Subcutaneous abdominal adipose tissue (tissue), 5 donors: Measurements from ENCODE around the gene IGSF3.

Source experiments
- H3K27ac ChIP-seq: one replicate; pipeline ENCODE4 v1.7.0; 2013; ENCODE audit warnings: low read depth, mild to moderate bottlenecking, inconsistent platforms, low read length, moderate library complexity
- H3K27me3 ChIP-seq, 5 donors: one replicate each; pipeline ENCODE4 v1.7.0; 2013; ENCODE audit warnings: low read length in 5 of 5, inconsistent platforms in 1 of 5; ENCODE audit not compliant: control insufficient read depth in 5 of 5, insufficient read depth in 4 of 5
- H3K36me3 ChIP-seq, 5 donors: one replicate each; pipeline ENCODE4 v1.7.0; 2013; ENCODE audit warnings: low read length in 5 of 5; ENCODE audit not compliant: control insufficient read depth in 5 of 5, insufficient read depth in 5 of 5
- H3K4me1 ChIP-seq, 5 donors: one replicate each; pipeline ENCODE4 v1.7.0; 2013; ENCODE audit warnings: low read length in 5 of 5, mild to moderate bottlenecking in 3 of 5, moderate library complexity in 1 of 5; ENCODE audit not compliant: control insufficient read depth in 5 of 5, insufficient read depth in 5 of 5
- H3K4me3 ChIP-seq, 5 donors: one replicate each; pipeline ENCODE4 v1.7.0; 2013; ENCODE audit warnings: low read length in 5 of 5, low read depth in 1 of 5
- H3K9ac ChIP-seq, 5 donors: one replicate each; pipeline ENCODE4 v1.7.0; 2013; ENCODE audit warnings: low read length in 5 of 5, mild to moderate bottlenecking in 4 of 5, moderate library complexity in 3 of 5
- H3K9me3 ChIP-seq, 5 donors: one replicate each; pipeline ENCODE4 v1.7.0; 2013; ENCODE audit warnings: low read length in 5 of 5; ENCODE audit not compliant: control insufficient read depth in 5 of 5
- donor health status: healthy.
- donor health status: healthy.
- donor health status: healthy.
- donor health status: healthy.
- donor health status: healthy.

Gene IGSF3

GRCh38 chr1:116690396-116690848, 22.9 kb upstream of the IGSF3 start:
- Histone ChIP-seq H3K9ac (no peak overlapping the region), H3K36me3 (no peaks in the 10 kb centered on the region), H3K27me3 (peaks cover 0 to 3% (median 0%) of the 10 kb centered on the region in 5 donors), H3K4me1 (peaks cover 0 to 7% (median 0%) of the 10 kb centered on the region in 5 donors), H3K9me3 (no peaks in the 10 kb centered on the region), H3K27ac (no peak overlapping the region), H3K4me3 (no peak overlapping the region)

GRCh38 chr1:116686723-116687352, 19.3 kb upstream of the IGSF3 start:
- peaks cover 0 to 3% (median 0%) of the 10 kb centered on the region in 5 donors for H3K27me3 ChIP-seq
- no peak overlapping the region for H3K9ac ChIP-seq
- H3K9me3 ChIP-seq, result no peaks in the 10 kb centered on the region
- H3K4me1 ChIP-seq, result peaks cover 0 to 7% (median 0%) of the 10 kb centered on the region in 5 donors
- H3K4me3 ChIP-seq, result no peak overlapping the region
- H3K27ac ChIP-seq, result no peak overlapping the region
- H3K36me3 ChIP-seq, result no peaks in the 10 kb centered on the region

GRCh38 chr1:116686175-116686574, 18.6 kb upstream of the IGSF3 start:
- Histone ChIP-seq H3K9me3 (no peaks in the 10 kb centered on the region), H3K4me3 (no peak overlapping the region), H3K27me3 (no peaks in the 10 kb centered on the region), H3K27ac (no peak overlapping the region), H3K9ac (no peak overlapping the region), H3K4me1 (peaks cover 0 to 7% (median 0%) of the 10 kb centered on the region in 5 donors), H3K36me3 (no peaks in the 10 kb centered on the region)

- Histone ChIP-seq H3K27me3 (no peaks in the 10 kb centered on the region), H3K27ac (no peak overlapping the region)
These were observed 17.0 kb upstream of the IGSF3 start for GRCh38 chr1:116684575-116684974.

GRCh38 chr1:116682641-116683221, 15.2 kb upstream of the IGSF3 start:
- no peaks in the 10 kb centered on the region for H3K36me3 ChIP-seq
- H3K27ac ChIP-seq, result no peak overlapping the region
- H3K4me3 ChIP-seq, result no peak overlapping the region
- no peaks in the 10 kb centered on the region for H3K4me1 ChIP-seq
- no peaks in the 10 kb centered on the region for H3K9me3 ChIP-seq
- no peak overlapping the region for H3K9ac ChIP-seq
- H3K27me3 ChIP-seq, result no peaks in the 10 kb centered on the region

More at GRCh38 chr1:116684575-116684974, 17.0 kb upstream of the IGSF3 start:
- H3K9me3 ChIP-seq, result no peaks in the 10 kb centered on the region
- no peak overlapping the region for H3K4me3 ChIP-seq
- no peaks in the 10 kb centered on the region for H3K4me1 ChIP-seq
- H3K9ac ChIP-seq, result no peak overlapping the region
- H3K36me3 ChIP-seq, result no peaks in the 10 kb centered on the region

GRCh38 chr1:116681343-116681899, 13.9 kb upstream of the IGSF3 start:
- Histone ChIP-seq H3K4me3 (no peak overlapping the region), H3K27ac (no peak overlapping the region), H3K36me3 (no peaks in the 10 kb centered on the region), H3K27me3 (peaks cover 0 to 4% (median 0%) of the 10 kb centered on the region in 5 donors), H3K9ac (no peak overlapping the region), H3K4me1 (no peaks in the 10 kb centered on the region), H3K9me3 (no peaks in the 10 kb centered on the region)

- Histone ChIP-seq H3K36me3 (no peaks in the 10 kb centered on the region), H3K9ac (no peak overlapping the region), H3K27ac (no peak overlapping the region), H3K9me3 (no peaks in the 10 kb centered on the region), H3K4me3 (no peak overlapping the region), H3K4me1 (no peaks in the 10 kb centered on the region), H3K27me3 (peaks cover 0 to 4% (median 0%) of the 10 kb centered on the region in 5 donors)
These were observed 13.2 kb upstream of the IGSF3 start for GRCh38 chr1:116680752-116681151.

GRCh38 chr1:116679828-116680628, 12.5 kb upstream of the IGSF3 start:
- Histone ChIP-seq H3K36me3 (no peaks in the 10 kb centered on the region), H3K27ac (no peak overlapping the region), H3K27me3 (peaks cover 0 to 4% (median 0%) of the 10 kb centered on the region in 5 donors), H3K4me3 (no peak overlapping the region), H3K9me3 (no peaks in the 10 kb centered on the region), H3K4me1 (no peaks in the 10 kb centered on the region), H3K9ac (no peak overlapping the region)

GRCh38 chr1:116679091-116679827, 11.7 kb upstream of the IGSF3 start:
- Histone ChIP-seq H3K4me1 (no peaks in the 10 kb centered on the region), H3K36me3 (no peaks in the 10 kb centered on the region)

More at GRCh38 chr1:116679091-116679827, 11.7 kb upstream of the IGSF3 start:
- Histone ChIP-seq H3K9ac (no peak overlapping the region), H3K27ac (no peak overlapping the region), H3K4me3 (no peak overlapping the region), H3K27me3 (peaks cover 0 to 7% (median 0%) of the 10 kb centered on the region in 5 donors), H3K9me3 (no peaks in the 10 kb centered on the region)
